Measurements from ENCODE around the gene ATP2B1.

The ATP2B1 gene

GRCh38 chr12:89684136-89684535, 24.5 kb downstream of the ATP2B1 start:
- H3K9ac ChIP-seq (ENCODE audit: low read length), result no peak overlapping the region
- no peaks in the 10 kb centered on the region for H3K9me3 ChIP-seq (ENCODE audit: control insufficient read depth, low read length)
- no peaks in the 10 kb centered on the region for H3K36me3 ChIP-seq (ENCODE audit: control insufficient read depth, insufficient read depth, low read length)
- H3K4me1 ChIP-seq (ENCODE audit: control insufficient read depth, insufficient read depth, low read length), result peaks cover 10% of the 10 kb centered on the region
- no peak overlapping the region for H3K4me3 ChIP-seq (ENCODE audit: low read length)
- no peaks in the 10 kb centered on the region for H3K27me3 ChIP-seq (ENCODE audit: control insufficient read depth, insufficient read depth, low read length)

- Histone ChIP-seq H3K9me3 (ENCODE audit: control insufficient read depth, low read length) (no peaks in the 10 kb centered on the region), H3K9ac (ENCODE audit: low read length) (no peak overlapping the region), H3K27me3 (ENCODE audit: control insufficient read depth, insufficient read depth, low read length) (no peaks in the 10 kb centered on the region), H3K36me3 (ENCODE audit: control insufficient read depth, insufficient read depth, low read length) (no peaks in the 10 kb centered on the region), H3K4me3 (ENCODE audit: low read length) (no peak overlapping the region), H3K4me1 (ENCODE audit: control insufficient read depth, insufficient read depth, low read length) (peaks cover 16% of the 10 kb centered on the region)
Observed at GRCh38 chr12:89682284-89682683, 26.4 kb downstream of the ATP2B1 start.

- Histone ChIP-seq H3K36me3 (ENCODE audit: control insufficient read depth, insufficient read depth, low read length) (no peaks in the 10 kb centered on the region), H3K4me3 (ENCODE audit: low read length) (no peak overlapping the region), H3K4me1 (ENCODE audit: control insufficient read depth, insufficient read depth, low read length) (peaks cover 7% of the 10 kb centered on the region), H3K9me3 (ENCODE audit: control insufficient read depth, low read length) (no peaks in the 10 kb centered on the region), H3K27me3 (ENCODE audit: control insufficient read depth, insufficient read depth, low read length) (no peaks in the 10 kb centered on the region), H3K9ac (ENCODE audit: low read length) (no peak overlapping the region)
Observed at GRCh38 chr12:89680409-89680808, 28.2 kb downstream of the ATP2B1 start.

GRCh38 chr12:89679631-89680030, 29.0 kb downstream of the ATP2B1 start:
- no peaks in the 10 kb centered on the region for H3K9me3 ChIP-seq (ENCODE audit: control insufficient read depth, low read length)
- no peak overlapping the region for H3K9ac ChIP-seq (ENCODE audit: low read length)
- no peak overlapping the region for H3K4me3 ChIP-seq (ENCODE audit: low read length)
- H3K27me3 ChIP-seq (ENCODE audit: control insufficient read depth, insufficient read depth, low read length), result no peaks in the 10 kb centered on the region
- no peaks in the 10 kb centered on the region for H3K36me3 ChIP-seq (ENCODE audit: control insufficient read depth, insufficient read depth, low read length)
- H3K4me1 ChIP-seq (ENCODE audit: control insufficient read depth, insufficient read depth, low read length), result peaks cover 7% of the 10 kb centered on the region

GRCh38 chr12:89678225-89678624, 30.4 kb downstream of the ATP2B1 start:
- Histone ChIP-seq H3K4me1 (ENCODE audit: control insufficient read depth, insufficient read depth, low read length) (peaks cover 7% of the 10 kb centered on the region), H3K36me3 (ENCODE audit: control insufficient read depth, insufficient read depth, low read length) (no peaks in the 10 kb centered on the region), H3K9me3 (ENCODE audit: control insufficient read depth, low read length) (no peaks in the 10 kb centered on the region), H3K4me3 (ENCODE audit: low read length) (no peak overlapping the region), H3K9ac (ENCODE audit: low read length) (no peak overlapping the region), H3K27me3 (ENCODE audit: control insufficient read depth, insufficient read depth, low read length) (no peaks in the 10 kb centered on the region)

GRCh38 chr12:89676930-89677329, 31.7 kb downstream of the ATP2B1 start:
- no peak overlapping the region for H3K4me3 ChIP-seq (ENCODE audit: low read length)
- H3K9me3 ChIP-seq (ENCODE audit: control insufficient read depth, low read length), result no peaks in the 10 kb centered on the region
- no peak overlapping the region for H3K9ac ChIP-seq (ENCODE audit: low read length)
- no peaks in the 10 kb centered on the region for H3K27me3 ChIP-seq (ENCODE audit: control insufficient read depth, insufficient read depth, low read length)
- H3K36me3 ChIP-seq (ENCODE audit: control insufficient read depth, insufficient read depth, low read length), result no peaks in the 10 kb centered on the region
- H3K4me1 ChIP-seq (ENCODE audit: control insufficient read depth, insufficient read depth, low read length), result peaks cover 7% of the 10 kb centered on the region

GRCh38 chr12:89674326-89674942, 34.2 kb downstream of the ATP2B1 start:
- Histone ChIP-seq H3K27me3 (ENCODE audit: control insufficient read depth, insufficient read depth, low read length) (no peaks in the 10 kb centered on the region), H3K9ac (ENCODE audit: low read length) (no peak overlapping the region), H3K9me3 (ENCODE audit: control insufficient read depth, low read length) (no peaks in the 10 kb centered on the region), H3K36me3 (ENCODE audit: control insufficient read depth, insufficient read depth, low read length) (no peaks in the 10 kb centered on the region), H3K4me3 (ENCODE audit: low read length) (no peak overlapping the region), H3K4me1 (ENCODE audit: control insufficient read depth, insufficient read depth, low read length) (peaks cover 7% of the 10 kb centered on the region)

GRCh38 chr12:89673603-89674002, 35.0 kb downstream of the ATP2B1 start:
- Histone ChIP-seq H3K9ac (ENCODE audit: low read length) (no peak overlapping the region), H3K36me3 (ENCODE audit: control insufficient read depth, insufficient read depth, low read length) (no peaks in the 10 kb centered on the region), H3K9me3 (ENCODE audit: control insufficient read depth, low read length) (no peaks in the 10 kb centered on the region), H3K4me1 (ENCODE audit: control insufficient read depth, insufficient read depth, low read length) (peaks cover 6% of the 10 kb centered on the region), H3K27me3 (ENCODE audit: control insufficient read depth, insufficient read depth, low read length) (no peaks in the 10 kb centered on the region), H3K4me3 (ENCODE audit: low read length) (no peak overlapping the region)

GRCh38 chr12:89672589-89672979, 36.1 kb downstream of the ATP2B1 start:
- no peaks in the 10 kb centered on the region for H3K4me1 ChIP-seq (ENCODE audit: control insufficient read depth, insufficient read depth, low read length)
- no peak overlapping the region for H3K4me3 ChIP-seq (ENCODE audit: low read length)
- no peaks in the 10 kb centered on the region for H3K9me3 ChIP-seq (ENCODE audit: control insufficient read depth, low read length)
- H3K36me3 ChIP-seq (ENCODE audit: control insufficient read depth, insufficient read depth, low read length), result no peaks in the 10 kb centered on the region
- no peaks in the 10 kb centered on the region for H3K27me3 ChIP-seq (ENCODE audit: control insufficient read depth, insufficient read depth, low read length)
- no peak overlapping the region for H3K9ac ChIP-seq (ENCODE audit: low read length)

GRCh38 chr12:89671469-89671868, 37.2 kb downstream of the ATP2B1 start:
- H3K9me3 ChIP-seq (ENCODE audit: control insufficient read depth, low read length), result no peaks in the 10 kb centered on the region
- no peaks in the 10 kb centered on the region for H3K36me3 ChIP-seq (ENCODE audit: control insufficient read depth, insufficient read depth, low read length)
- no peaks in the 10 kb centered on the region for H3K4me1 ChIP-seq (ENCODE audit: control insufficient read depth, insufficient read depth, low read length)
- no peak overlapping the region for H3K9ac ChIP-seq (ENCODE audit: low read length)
- H3K4me3 ChIP-seq (ENCODE audit: low read length), result no peak overlapping the region
- H3K27me3 ChIP-seq (ENCODE audit: control insufficient read depth, insufficient read depth, low read length), result no peaks in the 10 kb centered on the region

- H3K36me3 ChIP-seq (ENCODE audit: control insufficient read depth, insufficient read depth, low read length), result no peaks in the 10 kb centered on the region
- no peaks in the 10 kb centered on the region for H3K9me3 ChIP-seq (ENCODE audit: control insufficient read depth, low read length)
- no peaks in the 10 kb centered on the region for H3K27me3 ChIP-seq (ENCODE audit: control insufficient read depth, insufficient read depth, low read length)
- H3K9ac ChIP-seq (ENCODE audit: low read length), result no peak overlapping the region
- peaks cover 4% of the 10 kb centered on the region for H3K4me1 ChIP-seq (ENCODE audit: control insufficient read depth, insufficient read depth, low read length)
- no peak overlapping the region for H3K4me3 ChIP-seq (ENCODE audit: low read length)
Observed at GRCh38 chr12:89669197-89669596, 39.4 kb downstream of the ATP2B1 start.

- no peaks in the 10 kb centered on the region for H3K27me3 ChIP-seq (ENCODE audit: control insufficient read depth, insufficient read depth, low read length)
- H3K4me1 ChIP-seq (ENCODE audit: control insufficient read depth, insufficient read depth, low read length), result peaks cover 16% of the 10 kb centered on the region
- H3K36me3 ChIP-seq (ENCODE audit: control insufficient read depth, insufficient read depth, low read length), result no peaks in the 10 kb centered on the region
- H3K4me3 ChIP-seq (ENCODE audit: low read length), result no peak overlapping the region
- no peak overlapping the region for H3K9ac ChIP-seq (ENCODE audit: low read length)
- H3K9me3 ChIP-seq (ENCODE audit: control insufficient read depth, low read length), result no peaks in the 10 kb centered on the region
Observed at GRCh38 chr12:89665556-89665955, 43.1 kb downstream of the ATP2B1 start.

GRCh38 chr12:89664441-89664840, 44.2 kb downstream of the ATP2B1 start:
- Histone ChIP-seq H3K9me3 (ENCODE audit: control insufficient read depth, low read length) (no peaks in the 10 kb centered on the region), H3K9ac (ENCODE audit: low read length) (no peak overlapping the region), H3K27me3 (ENCODE audit: control insufficient read depth, insufficient read depth, low read length) (no peaks in the 10 kb centered on the region), H3K4me3 (ENCODE audit: low read length) (no peak overlapping the region), H3K36me3 (ENCODE audit: control insufficient read depth, insufficient read depth, low read length) (no peaks in the 10 kb centered on the region), H3K4me1 (ENCODE audit: control insufficient read depth, insufficient read depth, low read length) (peaks cover 16% of the 10 kb centered on the region)

Data from mucosa of stomach (tissue), 1 donor.